ENCODE measurements around the gene LCN6. TPM values are rescaled to one million over a fixed set of nuclear protein-coding genes. Genes with fewer than 3 reads are reported as not detected.

LCN6 gene
- total and polyA plus RNA-seq, 7 donors: 1.2 to 19.1 (median 5.9) TPM

GRCh38 chr9:136753371-136754058 is 5.2 kb upstream of the LCN6 start:
- TF ChIP-seq POLR2A (IDR thresholded peaks at IDR 0.05) (no peak), POLR2AphosphoS5 (IDR thresholded peaks at IDR 0.05) (no peak), EP300 (IDR thresholded peaks at IDR 0.05) (no peak), CTCF (IDR thresholded peaks at IDR 0.05) (no peak)
- H3K27ac ChIP-seq: no peak overlapping the region
- H3K4me3 ChIP-seq: no peak overlapping the region
- H3K27me3 ChIP-seq: no peaks in the 10 kb centered on the region
- intact Hi-C loops (cut with DNase I): no loop called here
- no peaks in the 10 kb centered on the region for H3K4me1 ChIP-seq
- WGBS, 2 donors: 86 to 88% methylated on average over 31 of the region's 31 CpGs
- H3K9me3 ChIP-seq: peaks cover 0 to 5% (median 0%) of the 10 kb centered on the region in 4 donors
- DNase-seq: no peak
- H3K36me3 ChIP-seq: no peaks in the 10 kb centered on the region

- no peak overlapping the region for H3K4me3 ChIP-seq
- H3K4me1 ChIP-seq: no peaks in the 10 kb centered on the region
- H3K9me3 ChIP-seq: peaks cover 0 to 5% (median 0%) of the 10 kb centered on the region in 4 donors
- no peak for TF ChIP-seq POLR2A (IDR thresholded peaks at IDR 0.05)
- TF ChIP-seq CTCF (IDR thresholded peaks at IDR 0.05): no peak
- TF ChIP-seq POLR2AphosphoS5 (IDR thresholded peaks at IDR 0.05): no peak
- no peak for TF ChIP-seq EP300 (IDR thresholded peaks at IDR 0.05)
- DNase-seq: no peak
- no peaks in the 10 kb centered on the region for H3K27me3 ChIP-seq
- intact Hi-C loops (cut with DNase I): no loop called here
- H3K36me3 ChIP-seq: no peaks in the 10 kb centered on the region
- H3K27ac ChIP-seq: no peak overlapping the region
These were observed 3.5 kb upstream of the LCN6 start for GRCh38 chr9:136751814-136752213.

GRCh38 chr9:136751244-136751643 is 2.9 kb upstream of the LCN6 start:
- TF ChIP-seq POLR2A (IDR thresholded peaks at IDR 0.05): no peak
- no peak for TF ChIP-seq POLR2AphosphoS5 (IDR thresholded peaks at IDR 0.05)
- TF ChIP-seq CTCF (IDR thresholded peaks at IDR 0.05): no peak
- TF ChIP-seq EP300 (IDR thresholded peaks at IDR 0.05): no peak
- Histone ChIP-seq H3K27ac (no peak overlapping the region), H3K9me3 (peaks cover 0 to 5% (median 0%) of the 10 kb centered on the region in 4 donors), H3K4me1 (no peaks in the 10 kb centered on the region), H3K36me3 (no peaks in the 10 kb centered on the region), H3K4me3 (no peak overlapping the region), H3K27me3 (no peaks in the 10 kb centered on the region)
- intact Hi-C loops (cut with DNase I): no loop called here
- 83 to 85% methylated on average over 1 of the region's 1 CpG for WGBS, 2 donors
- DNase-seq: no peak

GRCh38 chr9:136750526-136750925 is 2.2 kb upstream of the LCN6 start:
- DNase-seq: no peak
- Histone ChIP-seq H3K36me3 (no peaks in the 10 kb centered on the region), H3K9me3 (peaks cover 0 to 5% (median 0%) of the 10 kb centered on the region in 4 donors), H3K27ac (no peak overlapping the region), H3K27me3 (peaks cover 0 to 2% (median 0%) of the 10 kb centered on the region in 3 donors), H3K4me1 (no peaks in the 10 kb centered on the region), H3K4me3 (no peak overlapping the region)
- TF ChIP-seq CTCF (IDR thresholded peaks at IDR 0.05) (no peak), EP300 (IDR thresholded peaks at IDR 0.05) (no peak), POLR2AphosphoS5 (IDR thresholded peaks at IDR 0.05) (no peak), POLR2A (IDR thresholded peaks at IDR 0.05) (no peak)
- WGBS, 2 donors: 53 to 58% methylated on average over 2 of the region's 2 CpGs
- intact Hi-C loops (cut with DNase I): no loop called here
